ENCODE results near the gene ACTL6B. TPM values are rescaled to one million over a fixed set of nuclear protein-coding genes. Genes with fewer than 3 reads are reported as not detected.
"Not testable (repeated sequence)": the region's sequence is repeated elsewhere in the genome, so short reads cannot be mapped to it uniquely, and the experiment has no call there.

Gene ACTL6B
- total RNA-seq, 2 donors from 2014 or later: not detected

GRCh38 chr7:100671353-100672327 is 15.4 kb upstream of the ACTL6B start:
- H3K27ac Mint-ChIP-seq: no peak overlapping the region
- H3K4me3 Mint-ChIP-seq: no peak overlapping the region
- no peak for TF ChIP-seq CTCF (conservative IDR thresholded peaks at IDR 0.05)
- Histone ChIP-seq H3K27ac (ENCODE audit: low read depth, low read length) (no peak overlapping the region), H3K36me3 (ENCODE audit: control insufficient read depth, insufficient read depth, low read length) (peaks cover under 1% of the 10 kb centered on the region), H3K27me3 (ENCODE audit: control insufficient read depth, insufficient read depth, low read length, poor library complexity, severe bottlenecking) (peaks cover 8% of the 10 kb centered on the region), H3K9me3 (ENCODE audit: control insufficient read depth, low read length) (no peaks in the 10 kb centered on the region), H3K4me3 (ENCODE audit: low read length) (no peak overlapping the region), H3K9ac (ENCODE audit: extremely low read depth, low read length, poor library complexity, severe bottlenecking) (no peak overlapping the region), H3K4me1 (ENCODE audit: control insufficient read depth, insufficient read depth, low read length) (no peaks in the 10 kb centered on the region)
- peaks cover 2% of the 10 kb centered on the region for H3K4me1 Mint-ChIP-seq
- 91 to 92% methylated on average over 18 of the region's 18 CpGs for WGBS, 2 experiments (ENCODE audit: insufficient coverage in 1 of 2, insufficient read length in 1 of 2)
- peaks cover 3% of the 10 kb centered on the region for H3K36me3 Mint-ChIP-seq (ENCODE audit: low read depth)
- peaks cover 40% of the 10 kb centered on the region for H3K27me3 Mint-ChIP-seq (ENCODE audit: insufficient read depth)
- no peaks in the 10 kb centered on the region for H3K9me3 Mint-ChIP-seq
- DNase-seq: no peak

GRCh38 chr7:100670074-100670473 is 13.8 kb upstream of the ACTL6B start:
- Histone ChIP-seq H3K36me3 (ENCODE audit: control insufficient read depth, insufficient read depth, low read length) (no peaks in the 10 kb centered on the region), H3K9me3 (ENCODE audit: control insufficient read depth, low read length) (no peaks in the 10 kb centered on the region), H3K9ac (ENCODE audit: extremely low read depth, low read length, poor library complexity, severe bottlenecking) (no peak overlapping the region), H3K27ac (ENCODE audit: low read depth, low read length) (no peak overlapping the region), H3K27me3 (ENCODE audit: control insufficient read depth, insufficient read depth, low read length, poor library complexity, severe bottlenecking) (peaks cover 13% of the 10 kb centered on the region), H3K4me3 (ENCODE audit: low read length) (no peak overlapping the region), H3K4me1 (ENCODE audit: control insufficient read depth, insufficient read depth, low read length) (no peaks in the 10 kb centered on the region)
- H3K27me3 Mint-ChIP-seq (ENCODE audit: insufficient read depth): peaks cover 48% of the 10 kb centered on the region
- DNase-seq: no peak
- H3K9me3 Mint-ChIP-seq: no peaks in the 10 kb centered on the region
- no peak for TF ChIP-seq CTCF (conservative IDR thresholded peaks at IDR 0.05)
- no peak overlapping the region for H3K4me3 Mint-ChIP-seq
- 91 to 94% methylated on average over 7 to 8 of the region's 8 CpGs for WGBS, 2 experiments (ENCODE audit: insufficient coverage in 1 of 2, insufficient read length in 1 of 2)
- H3K36me3 Mint-ChIP-seq (ENCODE audit: low read depth): no peaks in the 10 kb centered on the region
- H3K27ac Mint-ChIP-seq: no peak overlapping the region
- no peaks in the 10 kb centered on the region for H3K4me1 Mint-ChIP-seq

- peaks cover 13% of the 10 kb centered on the region for H3K27me3 ChIP-seq (ENCODE audit: control insufficient read depth, insufficient read depth, low read length, poor library complexity, severe bottlenecking)
- not testable (repeated sequence) for H3K36me3 Mint-ChIP-seq (ENCODE audit: low read depth); H3K4me3 ChIP-seq (ENCODE audit: low read length); H3K27ac ChIP-seq (ENCODE audit: low read depth, low read length); H3K9me3 ChIP-seq (ENCODE audit: control insufficient read depth, low read length); H3K9me3 Mint-ChIP-seq; H3K4me1 ChIP-seq (ENCODE audit: control insufficient read depth, insufficient read depth, low read length); H3K27ac Mint-ChIP-seq; H3K9ac ChIP-seq (ENCODE audit: extremely low read depth, low read length, poor library complexity, severe bottlenecking); H3K4me3 Mint-ChIP-seq; H3K4me1 Mint-ChIP-seq; H3K36me3 ChIP-seq (ENCODE audit: control insufficient read depth, insufficient read depth, low read length); DNase-seq
- WGBS, 2 experiments (ENCODE audit: insufficient coverage in 1 of 2, insufficient read length in 1 of 2): 89 to 95% methylated on average over 9 to 12 of the region's 12 CpGs
- H3K27me3 Mint-ChIP-seq (ENCODE audit: insufficient read depth): peaks cover 50% of the 10 kb centered on the region
Measured at GRCh38 chr7:100669106-100669505, 12.9 kb upstream of the ACTL6B start.
